Measurements from ENCODE around the gene RNASE4. TPM values are rescaled to one million over a fixed set of nuclear protein-coding genes. Genes with fewer than 3 reads are reported as not detected.

RNASE4 gene
- 12.8 and 19.3 TPM in 2 replicates for total RNA-seq

GRCh38 chr14:20683891-20684661 is at the start of gene RNASE4:
Gene RNASE4 (plus strand): TSS chr14:20684560. CDS start chr14:20699372, 14,812 bp downstream.

GRCh38 chr14:20641591-20641990 is 42.8 kb upstream of the RNASE4 start, which contains the start of gene OR6S1:
Gene OR6S1 (minus strand): TSS chr14:20641691. CDS start chr14:20641691, 0 bp downstream.

GRCh38 chr14:20688167-20688839 is 3.9 kb downstream of the RNASE4 start, which contains the start of gene ANG:
Gene ANG (plus strand): TSS chr14:20688764. CDS start chr14:20693565, 4,801 bp downstream.

GRCh38 chr14:20745571-20746358 is 61.4 kb downstream of the RNASE4 start, which contains the start of gene EDDM3A:
Gene EDDM3A (plus strand): TSS chr14:20745887. CDS start chr14:20747581, 1,694 bp downstream.

Other genes starting within 250 kb of the RNASE4 start
- gene KLHL33, start 248.4 kb upstream of the RNASE4 start, total RNA-seq: 0.09 and 0.11 TPM in 2 replicates
- 50.4 and 53.9 TPM in 2 replicates for gene OSGEP, start 229.7 kb upstream of the RNASE4 start, total RNA-seq
- gene APEX1, start 229.3 kb upstream of the RNASE4 start, total RNA-seq: 56.7 and 76.1 TPM in 2 replicates
- gene PIP4P1, start 223.1 kb upstream of the RNASE4 start, total RNA-seq: 18.3 and 33.3 TPM in 2 replicates
- 161 and 229 TPM in 2 replicates for gene PNP, start 215.2 kb upstream of the RNASE4 start, total RNA-seq
- gene RNASE10, start 179.0 kb upstream of the RNASE4 start, total RNA-seq: under 0.01 TPM in 1 of 2 replicates, not detected in the other
- not detected in 2 replicates for gene RNASE9, start 123.5 kb upstream of the RNASE4 start, total RNA-seq
- not detected in 2 replicates for gene RNASE11, start 96.6 kb upstream of the RNASE4 start, total RNA-seq
- not detected in 2 replicates for gene RNASE12, start 93.2 kb upstream of the RNASE4 start, total RNA-seq
- not detected in 2 replicates for gene OR6S1, start 42.9 kb upstream of the RNASE4 start, total RNA-seq
- gene ANG, start 4.2 kb downstream of the RNASE4 start, total RNA-seq: 3.0 and 6.2 TPM in 2 replicates
- not detected in 2 replicates for gene EDDM3A, start 61.3 kb downstream of the RNASE4 start, total RNA-seq
- gene EDDM3B, start 83.8 kb downstream of the RNASE4 start, total RNA-seq: not detected in 2 replicates
- not detected in 2 replicates for gene RNASE6, start 96.7 kb downstream of the RNASE4 start, total RNA-seq
- gene RNASE1, start 118.3 kb downstream of the RNASE4 start, total RNA-seq: 0.43 and 0.98 TPM in 2 replicates
- gene RNASE3, start 206.8 kb downstream of the RNASE4 start, total RNA-seq: not detected in 2 replicates

Measured in dermis lymphatic vessel endothelial cell (primary cell).